CD4-positive, alpha-beta T cell treated with Interleukin-4 for 4 hours (primary cell): ENCODE data around the gene NOP9.
"Not testable (repeated sequence)": the region's sequence is repeated elsewhere in the genome, so short reads cannot be mapped to it uniquely, and the experiment has no call there.

Experiments
- DNase-seq: peaks from one replicate; pipeline ENCODE4 v3.0.0-alpha.2; 2020

The NOP9 gene

DNA sequence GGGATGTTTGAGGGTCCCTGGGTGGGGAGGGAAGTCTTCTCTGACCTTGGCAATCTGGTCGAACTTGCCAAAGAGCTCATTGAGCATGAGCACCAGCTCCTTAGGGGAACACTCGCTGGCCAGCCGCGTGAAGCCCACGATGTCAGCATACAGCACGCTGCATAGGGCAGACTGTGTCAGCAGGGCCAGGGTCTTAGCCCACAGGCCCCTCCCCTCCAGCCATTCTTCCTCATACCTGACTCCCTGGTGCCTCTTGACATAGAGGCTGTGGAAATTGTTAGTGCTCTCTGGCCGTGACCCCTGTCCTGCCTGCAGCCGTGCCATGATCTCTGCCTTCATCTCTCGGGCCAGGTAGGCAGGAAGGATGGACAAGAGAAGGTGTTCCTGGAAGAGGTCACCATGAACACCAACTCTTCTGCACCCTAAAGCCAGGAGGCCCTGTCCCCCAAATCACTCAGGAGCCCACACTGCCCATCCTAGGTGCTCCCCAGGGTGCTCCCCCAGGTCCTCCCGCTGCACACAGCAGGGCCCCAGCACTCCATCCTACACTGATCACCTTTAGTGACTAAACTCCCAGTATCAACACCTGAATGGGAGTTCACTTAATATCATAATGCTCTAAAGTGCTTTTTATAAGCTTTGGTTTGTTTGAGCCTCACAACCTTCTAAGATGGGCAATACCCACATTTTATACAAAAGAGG is 31.5 kb downstream of the NOP9 start:
- no peak for DNase-seq

GRCh38 chr14:24331731-24332267 is 32.1 kb downstream of the NOP9 start:
- no peak for DNase-seq

- peak; percentile 91 for DNase-seq
Observed at GRCh38 chr14:24332268-24332993, 32.8 kb downstream of the NOP9 start.

DNA sequence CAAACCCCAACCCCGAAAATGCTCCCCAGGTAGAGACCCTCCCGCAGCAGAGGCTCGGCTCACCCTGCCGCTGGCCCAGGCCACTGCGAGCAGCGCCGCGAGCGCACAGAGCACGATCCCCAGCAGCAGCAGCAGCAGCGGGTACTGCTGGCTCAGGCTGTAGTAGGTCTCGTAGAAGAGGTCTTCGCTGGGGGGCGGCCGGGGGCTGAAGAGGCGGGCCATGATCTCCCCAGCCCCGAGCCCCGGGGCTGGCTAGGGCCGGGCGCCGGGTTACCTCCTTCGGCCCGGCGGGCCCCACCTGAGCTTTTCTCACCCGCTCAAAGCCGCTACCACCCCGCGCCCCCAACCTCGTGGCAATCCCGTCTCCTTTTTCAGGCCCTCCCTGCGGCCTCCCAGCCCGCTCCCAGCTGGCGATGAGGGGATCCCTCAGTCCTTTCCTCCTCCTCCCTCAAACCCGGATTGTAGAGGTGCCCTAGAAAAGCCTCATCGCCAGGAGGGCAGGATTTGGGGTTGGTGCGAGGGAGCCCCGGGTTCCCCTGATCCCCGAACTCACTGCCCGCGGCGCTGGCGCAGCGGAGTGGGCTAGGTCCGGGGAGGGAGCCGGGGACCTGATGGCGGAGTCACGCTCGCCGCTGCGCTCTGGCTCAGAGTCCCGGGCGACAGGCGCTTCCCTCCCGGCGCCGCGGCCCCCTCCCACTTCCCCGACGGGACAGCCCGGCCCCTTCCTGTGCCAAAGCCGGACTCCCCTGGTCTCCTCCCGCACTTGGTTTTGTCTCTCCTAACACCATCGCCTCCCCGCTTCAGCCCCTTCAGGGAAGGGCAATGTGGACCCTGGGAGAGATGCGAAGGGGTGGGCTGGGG is 35.0 kb downstream of the NOP9 start, which contains the start of gene ADCY4:
Gene ADCY4, minus strand, starts transcription at position 641 of the 861 bp plus-strand sequence. Its CDS starts 419 bp downstream, at position 222.
- DNase-seq: no peak

GRCh38 chr14:24335461-24336171 is 36.0 kb downstream of the NOP9 start:
- no peak for DNase-seq

DNA sequence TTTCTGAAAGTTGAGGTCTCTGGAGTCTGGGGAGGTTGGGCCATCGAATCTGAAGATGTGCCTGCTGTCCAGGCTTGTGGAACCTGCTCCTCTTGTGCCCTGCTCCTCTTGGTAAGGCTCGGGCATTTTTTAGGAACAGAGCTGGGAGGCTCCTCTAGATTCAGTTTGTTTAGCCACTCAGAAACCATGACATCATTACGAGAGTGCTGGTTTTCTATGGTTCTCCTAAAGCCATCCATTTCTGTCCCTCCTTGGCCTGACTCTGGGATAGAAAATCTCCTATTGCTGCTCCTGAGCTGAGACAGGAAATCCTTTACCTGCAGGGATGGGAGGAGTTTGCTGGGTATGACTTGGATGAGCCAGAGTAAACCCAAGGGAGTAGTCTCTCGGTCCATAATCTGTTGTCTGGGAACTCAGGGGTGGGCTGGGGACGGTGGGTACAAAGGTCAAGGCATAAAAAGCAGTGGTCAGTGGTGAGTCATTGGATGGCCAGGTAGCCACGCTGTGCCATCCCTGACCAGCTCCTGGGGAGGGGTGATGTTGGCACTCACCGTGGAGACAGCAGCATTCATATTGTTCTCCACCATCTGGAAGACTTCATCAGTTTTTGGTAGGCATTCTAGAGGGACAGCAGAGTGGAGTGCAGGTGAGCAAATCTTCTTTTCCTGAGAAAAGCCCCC is 37.6 kb downstream of the NOP9 start:
- no peak for DNase-seq

DNA sequence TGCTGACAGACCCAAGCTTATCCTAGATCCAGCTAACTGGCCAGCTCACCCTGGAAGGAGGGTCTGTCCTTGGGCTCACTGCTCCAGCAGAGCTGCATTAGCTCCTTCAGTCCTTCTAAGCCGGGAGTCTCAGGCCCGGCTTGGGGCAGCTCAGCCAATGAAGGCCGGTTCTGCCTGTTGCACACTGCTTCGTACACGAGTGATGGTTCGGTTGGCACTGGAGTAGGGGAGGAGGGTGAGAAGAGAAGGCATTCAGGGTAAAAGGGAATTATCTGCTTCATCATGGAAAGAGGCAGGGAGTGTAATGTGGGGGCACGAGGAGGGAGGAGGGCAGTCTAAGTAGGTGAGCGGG is 38.1 kb downstream of the NOP9 start:
- no peak for DNase-seq

DNA sequence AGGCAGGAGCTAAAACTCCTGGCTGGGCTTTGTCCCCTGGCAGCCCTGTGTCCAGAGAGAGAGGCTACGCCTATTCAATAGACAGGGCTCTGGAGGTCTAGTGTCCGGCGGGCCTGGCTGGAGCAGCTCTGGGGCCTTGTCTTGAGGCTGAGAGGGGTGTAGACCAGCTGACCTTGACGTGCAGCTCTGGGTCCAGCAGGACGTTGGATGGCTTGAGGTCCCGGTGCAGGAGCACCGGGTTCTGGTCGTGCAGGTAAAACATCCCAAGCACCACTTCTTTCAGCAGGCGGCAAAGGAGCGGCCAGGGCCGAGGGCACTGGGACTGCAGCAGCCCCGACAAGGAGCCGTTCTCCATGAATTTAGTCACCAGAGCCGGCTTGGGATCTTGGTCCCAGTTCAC is 39.2 kb downstream of the NOP9 start:
- DNase-seq: no peak

GRCh38 chr14:24339284-24340151 is 39.9 kb downstream of the NOP9 start, which contains the start of gene RIPK3:
RIPK3 (minus strand) TSS chr14:24339991; CDS start chr14:24339826, 165 bp downstream.
- DNase-seq: peak; percentile 70

DNA sequence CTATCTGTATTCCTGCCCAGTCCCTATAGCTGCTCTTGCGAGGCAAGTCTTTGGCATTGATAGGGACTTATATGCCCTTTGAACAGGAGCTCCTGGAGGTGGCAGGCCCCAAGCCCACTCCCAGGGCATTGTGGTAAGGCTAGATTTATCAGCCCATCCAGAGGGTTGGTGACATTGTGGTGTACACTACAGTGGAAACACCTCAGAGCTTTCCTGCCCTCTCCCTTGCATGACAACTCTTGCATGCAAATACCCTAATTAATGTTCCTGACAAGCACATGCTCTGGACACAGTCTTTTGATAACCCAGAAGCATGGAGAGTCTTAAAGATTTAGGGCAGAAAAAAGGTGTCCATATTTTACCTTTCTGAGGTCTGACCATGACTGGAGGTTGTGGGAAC is 41.0 kb downstream of the NOP9 start:
- DNase-seq: no peak

DNA sequence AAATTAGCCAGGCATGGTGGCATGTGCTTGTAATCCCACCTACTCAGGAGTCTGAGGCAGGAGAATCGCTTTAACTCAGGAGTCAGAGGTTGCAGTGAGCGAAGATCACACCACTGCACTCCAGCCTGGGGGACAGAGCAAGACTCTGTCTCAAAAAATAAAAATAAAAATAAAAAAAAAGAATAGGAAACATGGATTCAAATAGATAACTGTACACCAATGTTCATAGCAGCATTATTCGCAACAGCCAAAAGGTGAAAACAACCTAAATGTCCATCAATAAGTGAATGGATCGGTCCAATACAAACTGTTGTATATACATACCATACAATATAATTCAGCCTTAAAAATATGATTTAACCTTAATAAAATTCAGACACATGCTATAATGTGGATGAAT is 43.2 kb downstream of the NOP9 start:
- DNase-seq: no peak

DNA sequence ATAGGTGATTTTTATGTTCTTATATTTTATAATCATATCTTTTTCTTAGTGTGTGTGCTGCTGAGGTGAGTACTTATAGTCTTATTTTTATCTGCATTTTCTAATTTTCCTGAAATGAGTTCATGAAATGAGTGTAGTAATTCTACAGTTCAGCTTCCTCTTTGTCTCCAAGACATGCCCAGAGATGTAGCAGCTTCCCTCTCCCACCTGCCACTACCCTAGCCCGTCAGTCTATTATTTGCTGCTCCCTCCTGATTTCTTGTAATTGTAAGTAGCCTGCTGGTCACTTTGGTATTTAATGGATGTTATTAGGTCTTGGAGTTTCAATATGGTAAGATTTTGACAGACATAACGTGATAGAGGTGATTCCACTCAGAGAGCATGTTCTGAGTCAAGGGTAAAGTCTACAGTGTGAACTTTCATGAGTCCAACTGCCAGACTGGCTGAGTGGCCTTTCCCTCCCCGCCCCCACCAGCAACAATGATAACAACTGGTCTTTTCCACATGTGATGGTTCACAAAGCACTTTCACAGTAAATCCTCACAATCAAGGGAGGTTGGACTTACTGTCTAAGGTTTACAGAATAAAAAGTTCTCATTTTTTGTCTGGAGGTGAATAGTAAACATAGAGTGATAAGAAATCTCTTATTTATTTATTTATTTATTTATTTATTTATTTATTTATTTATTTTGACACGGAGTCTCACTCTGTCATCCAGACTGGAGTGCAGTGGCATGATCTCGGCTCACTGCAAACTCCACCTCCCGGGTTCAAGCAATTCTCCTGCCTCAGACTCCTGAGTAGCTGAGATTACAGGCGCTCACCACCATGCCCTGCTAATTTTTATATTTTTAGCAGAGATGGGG is 44.4 kb downstream of the NOP9 start:
- no peak for DNase-seq

DNA sequence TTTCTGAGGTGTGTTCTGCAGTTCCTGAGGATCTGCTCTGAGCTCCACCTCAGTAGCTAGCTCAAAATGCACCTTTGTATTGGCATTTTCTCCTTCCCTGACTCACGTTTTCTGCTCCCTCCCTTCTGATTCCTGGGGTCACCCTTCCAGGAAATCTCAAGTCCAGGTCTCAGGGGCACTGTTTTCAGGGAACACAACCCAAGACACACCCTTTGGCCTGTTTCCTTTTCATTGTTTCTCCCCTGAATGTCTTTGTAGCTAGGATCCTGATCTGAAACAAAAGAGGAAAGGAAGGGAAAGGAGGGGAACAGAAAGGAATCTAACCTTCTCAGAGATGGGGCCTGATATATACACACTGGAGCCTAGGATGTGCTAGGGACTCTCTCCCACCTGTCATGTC is 47.5 kb downstream of the NOP9 start:
- no peak for DNase-seq

DNA sequence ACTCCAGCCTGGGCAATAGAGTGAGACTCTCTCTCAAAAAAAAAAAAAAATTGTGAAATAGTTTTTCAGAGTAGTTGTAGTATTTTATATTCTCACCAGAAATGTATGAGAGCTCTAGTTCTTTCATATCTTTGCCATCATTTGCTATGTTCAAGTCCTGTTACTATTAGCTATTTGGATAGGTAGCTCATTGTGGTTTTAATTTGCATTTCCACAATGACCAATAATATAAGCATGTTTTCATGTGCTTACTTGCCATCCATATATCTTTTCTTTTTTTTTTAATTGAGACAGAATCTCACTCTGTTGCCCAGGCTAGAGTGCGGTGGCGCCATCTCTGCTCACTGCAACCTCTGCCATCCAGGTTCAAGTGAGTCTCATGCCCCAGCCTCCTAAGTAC is 48.5 kb downstream of the NOP9 start:
- DNase-seq: no peak

DNA sequence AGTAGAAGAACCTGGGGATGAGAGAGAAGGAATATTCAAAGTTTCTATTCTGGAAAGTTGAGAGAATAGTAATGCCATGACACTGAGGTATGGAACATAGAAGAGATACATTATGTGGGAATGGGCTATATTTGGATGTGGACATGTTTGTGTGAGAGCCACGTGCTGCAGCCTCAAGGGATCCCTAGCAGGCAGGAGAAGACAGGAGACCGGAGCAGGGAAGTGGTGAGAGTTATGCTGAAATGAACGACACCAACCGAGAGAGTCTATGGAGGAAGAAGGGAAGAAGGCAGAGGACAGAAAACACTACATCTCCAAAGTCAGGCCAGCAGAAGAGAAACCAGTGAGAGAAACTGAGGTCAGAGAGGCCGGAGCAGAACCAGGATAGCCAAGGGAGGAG is 50.1 kb downstream of the NOP9 start:
- no peak for DNase-seq

GRCh38 chr14:24351517-24351916 is 51.9 kb downstream of the NOP9 start:
- no peak for DNase-seq

DNA sequence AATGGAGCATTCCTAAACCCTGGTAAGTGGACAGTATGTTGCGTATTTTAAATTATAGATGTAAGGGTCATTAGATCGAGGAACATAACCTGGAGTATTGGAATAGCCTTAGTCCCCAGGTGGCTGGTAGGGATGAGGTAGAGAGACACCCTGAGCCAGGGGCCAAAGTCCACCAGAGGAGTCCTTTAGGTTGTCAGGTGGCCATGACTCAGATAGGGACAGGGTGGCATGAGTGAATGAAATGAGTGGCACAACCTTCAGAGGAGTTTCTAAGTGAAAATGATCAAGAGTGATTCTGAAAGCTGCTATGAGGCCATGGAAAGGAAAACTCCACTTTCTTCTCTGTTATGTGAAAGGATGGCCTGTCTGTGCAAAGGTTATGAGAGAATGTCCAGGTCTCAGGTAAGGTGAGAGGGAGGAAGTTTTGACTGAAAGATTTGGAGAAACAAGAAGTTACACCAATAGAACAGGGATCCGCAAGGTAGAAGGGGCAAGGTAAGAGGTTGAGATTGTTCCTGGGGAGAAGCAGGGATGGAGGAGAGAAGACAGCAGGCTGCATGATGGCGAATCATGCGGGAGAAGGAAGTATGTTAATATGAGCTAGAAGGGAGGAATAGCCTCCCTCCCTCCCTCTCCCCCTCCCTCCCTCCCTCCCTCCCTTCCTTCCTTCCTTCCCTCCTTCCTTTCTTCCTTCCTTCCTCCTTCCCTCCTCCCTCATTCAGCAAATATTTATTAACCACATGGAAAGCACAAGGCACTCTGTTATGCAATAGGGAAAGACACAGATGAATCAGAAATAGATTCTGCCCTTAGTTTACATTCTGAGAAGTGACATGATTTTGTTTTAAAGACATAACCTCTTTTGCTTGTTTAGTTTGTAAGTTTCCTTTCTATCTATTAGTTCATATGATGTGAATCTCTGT is 54.2 kb downstream of the NOP9 start:
- no peak for DNase-seq

DNA sequence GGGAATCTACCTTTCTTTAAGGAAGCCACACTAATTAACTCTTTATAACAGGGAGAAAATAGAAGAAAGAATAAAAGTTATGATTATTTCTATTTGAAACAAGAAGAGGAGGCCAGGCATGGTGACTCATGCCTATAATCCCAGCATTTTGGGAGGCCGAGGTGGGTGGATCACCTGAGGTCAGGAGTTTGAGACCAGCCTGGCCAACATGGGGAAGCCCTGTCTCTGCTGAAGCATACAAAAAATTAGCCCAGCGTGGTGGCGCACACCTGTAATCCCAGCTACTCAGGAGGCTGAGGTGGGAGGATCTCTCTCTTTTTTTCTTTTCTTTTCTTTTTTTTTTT is 54.8 kb downstream of the NOP9 start:
- DNase-seq: not testable (repeated sequence)

DNA sequence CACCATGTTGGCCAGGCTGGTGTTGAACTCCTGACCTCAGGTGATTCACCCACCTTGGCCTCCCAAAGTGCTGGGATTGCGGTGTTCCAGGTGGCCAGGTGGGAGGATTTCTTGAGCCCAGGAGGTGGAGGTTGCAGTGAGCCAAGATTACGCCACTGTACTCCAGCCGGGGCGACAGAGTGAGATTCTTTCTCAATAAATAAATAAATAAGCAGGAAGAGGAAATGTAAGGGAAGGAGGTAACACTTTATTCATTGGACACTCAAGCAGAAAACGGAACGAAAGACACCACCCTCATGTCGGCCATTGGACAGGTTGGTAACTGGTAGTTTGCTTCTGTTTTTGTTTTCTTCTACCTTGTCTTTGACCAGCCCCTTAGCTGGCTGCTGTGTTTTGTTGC is 55.4 kb downstream of the NOP9 start:
- no peak for DNase-seq
